K562 (cell line): ENCODE data around the gene DIS3L2. TPM values are rescaled to one million over a fixed set of nuclear protein-coding genes. Genes with fewer than 3 reads are reported as not detected.
"Not testable (repeated sequence)": the region's sequence is repeated elsewhere in the genome, so short reads cannot be mapped to it uniquely, and the experiment has no call there.

Experiments
- ATAC-seq: fragments of 200-7000 bp; cut with Tn5 transposase; 3 replicates; pipeline ENCODE4 v1.9.1; 2020; ENCODE audit warnings: moderate library complexity
- BruUV-seq: library from RNA; stranded (reverse); fragments of 400-500 nt; replicated peaks from 2 replicates; lab custom pipeline; 2021; lab: Mats Ljungman, UMichigan
- CTCF ChIA-PET: fragments of 300-600 bp; formaldehyde crosslinking; extraction: SDS; loops from one replicate; lab custom pipeline; 2021; ENCODE audit warnings: low intra/inter-chr PET ratio; lab: Yijun Ruan, JAX
- POLR2A ChIA-PET: fragments of 300-600, 350-650 bp; sonication (Branson Sonifier 250); formaldehyde crosslinking; extraction: SDS; loops from one replicate; lab custom pipeline; 2021; ENCODE audit warnings: antibody characterized with exemption, inconsistent platforms; lab: Yijun Ruan, JAX
- DNase-seq, 4 experiments: peaks; one replicate each; pipeline versions ENCODE4 v3.0.0 to v3.0.0-alpha.2; 2011 to 2018; ENCODE audit warnings: low spot score in 3 of 4, mixed read lengths in 3 of 4; ENCODE audit errors: extremely low read depth in 1 of 4
- FAIRE-seq: peaks from 2 replicates; lab custom pipeline; 2011; peaks lifted over from hg19 to GRCh38; lab: Jason Lieb, UNC
- H2AFZ ChIP-seq: 2 replicates; pipeline ENCODE4 v1.6.0; 2011; ENCODE audit warnings: low read depth, low read length, control low read depth, inconsistent platforms
- H3K27ac ChIP-seq: fragments of 200-600 bp; 3 replicates; pipeline ENCODE4 v1.8.0; 2011; ENCODE audit warnings: low read depth, mild to moderate bottlenecking, control low read depth, inconsistent platforms, low read length, moderate library complexity, mixed read lengths; ENCODE audit errors: extremely low read depth
- H3K27me3 ChIP-seq, 2 experiments: fragments of 300-600 bp in 1 of 2; 2 replicates in 1 of 2; 3 replicates in 1 of 2; pipeline versions ENCODE4 v1.6.0 to v1.8.0; 2011; ENCODE audit warnings: inconsistent platforms in 2 of 2, low read length in 2 of 2, mild to moderate bottlenecking in 1 of 2, mixed read lengths in 1 of 2, moderate library complexity in 1 of 2; ENCODE audit not compliant: control insufficient read depth in 2 of 2, insufficient read depth in 2 of 2
- H3K36me3 ChIP-seq: fragments of 300-600 bp; 3 replicates; pipeline ENCODE4 v1.8.0; 2011; ENCODE audit warnings: mild to moderate bottlenecking, low read length, inconsistent platforms; ENCODE audit not compliant: control insufficient read depth, insufficient read depth
- H3K4me1 ChIP-seq, 2 experiments: fragments of 200-600 bp in 1 of 2; replicated peaks in 1 of 2; 2 replicates in 1 of 2; 3 replicates in 1 of 2; pipeline versions ENCODE4 v1.5.1 to v1.8.0; 2011; ENCODE audit warnings: inconsistent platforms in 2 of 2, low read length in 2 of 2, mild to moderate bottlenecking in 1 of 2, mixed read lengths in 1 of 2, moderate library complexity in 1 of 2; ENCODE audit not compliant: control insufficient read depth in 2 of 2, insufficient read depth in 2 of 2
- H3K4me2 ChIP-seq: 2 replicates; pipeline ENCODE4 v1.6.1; 2011; ENCODE audit warnings: low read length, control low read depth, inconsistent platforms, mixed read lengths; ENCODE audit not compliant: insufficient read depth
- H3K4me3 ChIP-seq: fragments of 200-600 bp; sonication (generic), shearing (Covaris generic); 2 replicates; pipeline ENCODE4 v1.5.1; 2016; ENCODE audit warnings: control low read depth, inconsistent platforms
- H3K79me2 ChIP-seq: fragments of 200-600 bp; 3 replicates; pipeline ENCODE4 v1.8.0; 2011; ENCODE audit warnings: low read length, inconsistent platforms; ENCODE audit not compliant: control insufficient read depth, insufficient read depth
- H3K9ac ChIP-seq, 2 experiments: 2 replicates each; pipeline versions ENCODE4 v1.6.0 to v1.6.1; 2011; ENCODE audit warnings: low read depth in 2 of 2, low read length in 2 of 2, control low read depth in 1 of 2, inconsistent platforms in 1 of 2, mild to moderate bottlenecking in 1 of 2, mixed read lengths in 1 of 2; ENCODE audit not compliant: insufficient read depth in 1 of 2
- H3K9me1 ChIP-seq: one replicate; pipeline ENCODE4 v1.6.0; 2011; ENCODE audit warnings: inconsistent platforms, mild to moderate bottlenecking, low read length, moderate library complexity; ENCODE audit not compliant: control insufficient read depth, insufficient read depth
- H3K9me3 ChIP-seq: replicated peaks from 2 replicates; pipeline ENCODE4 v1.5.1; 2011; ENCODE audit warnings: low read depth, low read length, inconsistent platforms; ENCODE audit not compliant: control insufficient read depth, insufficient read depth
- H4K20me1 ChIP-seq: replicated peaks from 2 replicates; pipeline ENCODE4 v1.6.1; 2011; ENCODE audit warnings: low read length, inconsistent platforms, mixed read lengths; ENCODE audit not compliant: control insufficient read depth, insufficient read depth
- EZH2 ChIP-seq: IDR thresholded peaks from 2 replicates; pipeline ENCODE4 v1.6.1; 2012; ENCODE audit warnings: low read depth, mild to moderate bottlenecking, inconsistent platforms, low read length, borderline replicate concordance
- HMGN3 ChIP-seq: IDR thresholded peaks from 2 replicates; pipeline ENCODE4 v1.6.1; 2011; ENCODE audit warnings: borderline replicate concordance, low read depth, mild to moderate bottlenecking, mixed read lengths, low read length; ENCODE audit not compliant: insufficient read length; ENCODE audit errors: extremely low read depth
- MAFF ChIP-seq: IDR thresholded peaks from 2 replicates; pipeline ENCODE4 v1.6.1; 2012; ENCODE audit warnings: low read length, improper control_type of control experiment
- NKRF ChIP-seq: fragments of 450-650 bp; IDR thresholded peaks from 2 replicates; pipeline ENCODE4 v1.6.1; 2016; ENCODE audit warnings: borderline replicate concordance
- WGBS: fragments of 100-300 bp; shearing (Covaris generic); methylation state at CpG from one replicate; pipeline ENCODE4 v1.1.6; 2016; ENCODE audit warnings: low coverage, mixed read lengths; ENCODE audit not compliant: insufficient coverage; ENCODE audit errors: missing lambda C conversion rate; 5-methylcytosine and 5-hydroxymethylcytosine counted together
- in situ Hi-C: fragments of 300-500 bp; cut with MboI; formaldehyde crosslinking; loops from 4 replicates; pipeline ENCODE4 v1.15.0; 2018; ENCODE audit warnings: inconsistent platforms, mixed read lengths
- intact Hi-C: fragments of 100-400 bp; cut with micrococcal nuclease; formaldehyde crosslinking; loops from 2 replicates; pipeline ENCODE4 v1.14.2; 2022
- polyA plus RNA-seq, 8 experiments: library from polyadenylated mRNA; depleted of rRNA in 4 of 8; stranded (reverse) in 5 of 8; unstranded in 3 of 8; fragments of >200 nt; fragmentation: Nextera tagmentation in 2 of 8; fragmentation: Illumina TruSeq in 1 of 8; extraction: Ambion mirVana in 2 of 8; extraction: Trizol in 1 of 8; gene quantifications; 2 replicates each; pipeline versions ENCODE4 v1.2.1 to v1.2.3, GENCODE V29; 2011 to 2014; ENCODE audit warnings: inconsistent platforms in 1 of 8, missing spikeins in 1 of 8
- total RNA-seq, 7 experiments: library from RNA; depleted of rRNA in 6 of 7; stranded (reverse); fragments of >200 nt in 6 of 7; fragmentation: Illumina TruSeq in 2 of 7; extraction: Trizol in 2 of 7; gene quantifications; 2 replicates each; pipeline versions ENCODE4 v1.2.1 to v1.2.3, GENCODE V29; 2011 to 2021; ENCODE audit warnings: low replicate concordance in 1 of 7
- TF ChIP-seq, protein P1 (sequence below): fragments of 450-650 bp; IDR thresholded peaks from 2 replicates; pipeline ENCODE4 v1.6.1; 2018; ENCODE audit warnings: mild to moderate bottlenecking, low read depth; ENCODE audit not compliant: partially characterized antibody

DIS3L2 gene
- total and polyA plus RNA-seq, 9 of the 15 experiments (the other 6 are each of a cell fraction or from before 2014, with no cell fraction given) = 1.5 to 19.2 (median 11.2) TPM

- no peak for TF ChIP-seq NKRF
- TF ChIP-seq HMGN3 = no peak
These were observed 415.8 kb downstream of the DIS3L2 start (continued) for GRCh38 chr2:232377319-232377718.

DNA sequence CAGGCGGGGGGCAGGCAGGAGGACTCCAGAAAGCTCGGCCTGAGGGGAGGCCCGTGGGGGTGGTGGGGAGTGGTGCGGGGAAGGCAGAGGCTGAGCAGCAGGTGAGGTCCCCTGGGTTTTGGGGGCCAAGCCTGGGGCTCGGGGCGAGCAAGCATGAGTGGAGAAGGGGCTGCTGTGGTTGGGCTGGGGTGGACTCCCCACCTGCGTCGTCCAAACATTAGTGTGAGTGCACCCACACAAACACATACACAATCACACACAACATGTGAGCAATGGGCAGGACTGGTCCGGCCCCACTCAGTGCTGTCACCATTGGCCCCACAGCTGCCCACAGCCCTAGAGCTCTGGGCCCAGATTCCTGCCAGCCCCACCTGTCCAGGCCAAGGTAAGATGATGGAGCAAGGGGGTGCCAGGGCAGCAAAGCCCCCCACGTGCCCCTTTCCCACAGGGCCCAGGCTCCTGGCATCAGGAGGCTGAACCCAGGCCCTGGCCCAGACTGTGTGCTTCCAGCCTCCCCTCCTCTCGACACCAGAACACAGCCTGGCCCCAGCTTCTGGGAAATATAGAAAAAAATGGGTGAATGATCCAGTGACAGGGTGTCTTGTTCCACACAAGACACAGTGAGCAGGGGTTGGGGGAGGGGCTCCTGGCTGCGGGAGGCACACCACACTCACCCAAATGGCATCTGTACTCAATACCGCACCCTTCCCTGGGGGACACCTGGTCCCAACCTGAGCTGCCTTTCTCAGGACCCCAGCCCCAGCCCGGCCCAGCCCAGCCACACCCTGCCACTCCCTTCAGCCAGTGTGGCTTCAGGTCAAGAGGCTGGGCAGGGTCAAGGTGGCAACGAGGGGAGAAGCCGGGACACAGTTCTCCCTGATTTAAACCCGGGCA lies 416.6 kb downstream of the DIS3L2 start:
- no TSS peak for BruUV-seq
- peaks cover 2 to 33% of the 10 kb centered on the region in 2 experiments; a peak in 4 of 5 replicates for H3K27me3 ChIP-seq
- no peaks in the 10 kb centered on the region for H3K9me3 ChIP-seq
- ChIA-PET POLR2A (no interaction called here), CTCF (no interaction called here)
- H3K79me2 ChIP-seq = no peaks in the 10 kb centered on the region
- no peak for DNase-seq
- no peak for TF ChIP-seq EZH2
- TF ChIP-seq MAFF = no peak
- TF ChIP-seq, protein P1, sequence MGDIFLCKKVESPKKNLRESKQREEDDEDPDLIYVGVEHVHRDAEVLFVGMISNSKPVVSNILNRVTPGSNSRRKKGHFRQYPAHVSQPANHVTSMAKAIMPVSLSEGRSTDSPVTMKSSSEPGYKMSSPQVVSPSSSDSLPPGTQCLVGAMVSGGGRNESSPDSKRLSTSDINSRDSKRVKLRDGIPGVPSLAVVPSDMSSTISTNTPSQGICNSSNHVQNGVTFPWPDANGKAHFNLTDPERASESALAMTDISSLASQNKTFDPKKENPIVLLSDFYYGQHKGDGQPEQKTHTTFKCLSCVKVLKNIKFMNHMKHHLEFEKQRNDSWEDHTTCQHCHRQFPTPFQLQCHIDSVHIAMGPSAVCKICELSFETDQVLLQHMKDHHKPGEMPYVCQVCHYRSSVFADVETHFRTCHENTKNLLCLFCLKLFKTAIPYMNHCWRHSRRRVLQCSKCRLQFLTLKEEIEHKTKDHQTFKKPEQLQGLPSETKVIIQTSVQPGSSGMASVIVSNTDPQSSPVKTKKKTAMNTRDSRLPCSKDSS = no peak
- FAIRE-seq = no peak
- in situ Hi-C loops (no loop called here), intact Hi-C loops (no loop called here)
- H3K9me1 ChIP-seq = no peaks in the 10 kb centered on the region
- peaks cover 0 to 12% of the 10 kb centered on the region in 2 experiments; a peak in 1 of 5 replicates for H3K4me1 ChIP-seq
- 5% methylated on average over 7 of the region's 17 CpGs for WGBS
- no peaks in the 10 kb centered on the region for H3K36me3 ChIP-seq
- no peak overlapping the region for H3K4me3 ChIP-seq
- H3K9ac ChIP-seq = no peak overlapping the region
- H3K27ac ChIP-seq = no peak overlapping the region
- H3K4me2 ChIP-seq = no peak overlapping the region
- H4K20me1 ChIP-seq = no peaks in the 10 kb centered on the region
- ATAC-seq = no peak
- no peak overlapping the region for H2AFZ ChIP-seq

DNA sequence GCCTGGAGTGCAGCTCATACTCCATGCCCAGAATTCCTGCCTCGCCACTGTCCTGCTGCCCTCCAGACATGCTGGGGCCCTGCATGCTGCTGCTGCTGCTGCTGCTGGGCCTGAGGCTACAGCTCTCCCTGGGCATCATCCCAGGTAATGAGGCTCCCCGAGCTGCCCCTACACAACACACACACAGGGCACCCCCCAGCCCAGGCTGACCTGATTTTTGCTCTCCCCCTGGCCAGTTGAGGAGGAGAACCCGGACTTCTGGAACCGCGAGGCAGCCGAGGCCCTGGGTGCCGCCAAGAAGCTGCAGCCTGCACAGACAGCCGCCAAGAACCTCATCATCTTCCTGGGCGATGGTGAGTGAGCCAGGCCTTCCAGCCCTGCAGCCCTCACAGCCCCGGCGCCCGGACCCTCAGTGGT lies 417.2 kb downstream of the DIS3L2 start, which contains the start of gene ALPP:
Gene ALPP, plus strand, starts transcription at position 17 of the 417 bp plus-strand sequence. Its CDS starts 52 bp downstream, at position 69.
- H2AFZ ChIP-seq, H3K9me3 ChIP-seq, BruUV-seq, CTCF ChIA-PET, ATAC-seq, H4K20me1 ChIP-seq, H3K27ac ChIP-seq, intact Hi-C loops, DNase-seq, H3K4me3 ChIP-seq, POLR2A ChIA-PET, H3K4me2 ChIP-seq, H3K9ac ChIP-seq, H3K9me1 ChIP-seq, FAIRE-seq, H3K79me2 ChIP-seq, H3K36me3 ChIP-seq, in situ Hi-C loops: not testable (repeated sequence)
- peaks cover 2 to 33% of the 10 kb centered on the region in 2 experiments; a peak in 4 of 5 replicates for H3K27me3 ChIP-seq
- WGBS = 0% methylated on average over 5 of the region's 12 CpGs
- peaks cover 0 to 12% of the 10 kb centered on the region in 2 experiments; a peak in 1 of 5 replicates for H3K4me1 ChIP-seq
